Hepatocyte (in vitro differentiated cells): ENCODE measurements around the gene MAP3K5. TPM values are rescaled to one million over a fixed set of nuclear protein-coding genes. Genes with fewer than 3 reads are reported as not detected.

ENCODE experiments used
- DNase-seq: peaks from one replicate; pipeline ENCODE4 v3.0.0-alpha.2; 2016; ENCODE audit warnings: low spot score
- H2AFZ ChIP-seq: fragments of 200-600 bp; sonication (generic); 2 replicates; pipeline ENCODE4 v1.6.0; 2016; ENCODE audit warnings: antibody characterized with exemption, mild to moderate bottlenecking
- H3K27ac ChIP-seq: fragments of 200-600 bp; sonication (generic); 2 replicates; pipeline ENCODE4 v1.5.1; 2016; ENCODE audit warnings: mild to moderate bottlenecking
- H3K27me3 ChIP-seq: fragments of 200-600 bp; sonication (generic); 2 replicates; pipeline ENCODE4 v1.6.1; 2016
- H3K36me3 ChIP-seq: fragments of 200-600 bp; sonication (generic); replicated peaks from 2 replicates; pipeline ENCODE4 v1.5.1; 2016; ENCODE audit warnings: low read depth; ENCODE audit not compliant: insufficient read depth
- H3K4me1 ChIP-seq: fragments of 200-600 bp; sonication (generic); 2 replicates; pipeline ENCODE4 v1.5.1; 2016; ENCODE audit warnings: mild to moderate bottlenecking, moderate library complexity; ENCODE audit not compliant: insufficient read depth
- H3K4me2 ChIP-seq: fragments of 200-600 bp; sonication (generic); 2 replicates; pipeline ENCODE4 v1.6.0; 2016
- H3K4me3 ChIP-seq: fragments of 200-600 bp; sonication (generic); 2 replicates; pipeline ENCODE4 v1.5.1; 2016; ENCODE audit warnings: mild to moderate bottlenecking
- H3K79me2 ChIP-seq: fragments of 200-600 bp; sonication (generic); 2 replicates; pipeline ENCODE4 v1.6.0; 2017; ENCODE audit warnings: mild to moderate bottlenecking
- H3K9me2 ChIP-seq: fragments of 200-600 bp; sonication (generic); replicated peaks from 2 replicates; pipeline ENCODE4 v1.6.0; 2017; ENCODE audit warnings: mild to moderate bottlenecking; ENCODE audit not compliant: insufficient read depth
- H3K9me3 ChIP-seq: fragments of 200-600 bp; sonication (generic); 2 replicates; pipeline ENCODE4 v1.5.1; 2016; ENCODE audit warnings: low read depth, mild to moderate bottlenecking
- H4K20me1 ChIP-seq: fragments of 200-600 bp; sonication (generic); 2 replicates; pipeline ENCODE4 v1.6.0; 2016; ENCODE audit warnings: mild to moderate bottlenecking; ENCODE audit not compliant: insufficient read depth, poor library complexity, severe bottlenecking
- EZH2 ChIP-seq: fragments of 200-600 bp; sonication (generic); IDR thresholded peaks from 2 replicates; pipeline ENCODE4 v1.6.1; 2016; ENCODE audit warnings: antibody characterized with exemption, mild to moderate bottlenecking, borderline replicate concordance
- EZH2phosphoT487 ChIP-seq: fragments of 200-600 bp; sonication (generic); IDR thresholded peaks from one replicate; pipeline ENCODE4 v1.6.1; 2018; ENCODE audit warnings: antibody characterized with exemption, mild to moderate bottlenecking, low read depth, moderate library complexity; ENCODE audit not compliant: unreplicated experiment, severe bottlenecking
- WGBS: methylation state at CpG from one replicate; pipeline ENCODE4 v1.1.6; 2016; ENCODE audit warnings: low lambda C conversion rate; ENCODE audit errors: missing lambda C conversion rate; 5-methylcytosine and 5-hydroxymethylcytosine counted together
- polyA plus RNA-seq: library from polyadenylated mRNA; unstranded; fragments of >200 nt; fragmentation: Nextera tagmentation; extraction: Ambion mirVana; gene quantifications from 2 replicates; pipeline ENCODE4 v1.2.1, GENCODE V29; 2016
- total RNA-seq: library from RNA; depleted of rRNA; stranded (reverse); fragments of >200 nt; gene quantifications from 2 replicates; pipeline ENCODE4 v1.2.3, GENCODE V29; 2014
- TF ChIP-seq, protein P1 (sequence below): fragments of 200-600 bp; sonication (generic); IDR thresholded peaks from 2 replicates; pipeline ENCODE4 v1.5.1; 2016; ENCODE audit warnings: antibody characterized with exemption, mild to moderate bottlenecking; ENCODE audit not compliant: poor library complexity

The MAP3K5 gene
- total and polyA plus RNA-seq, 2 experiments from 2014 or later: 2.2 to 5.9 TPM

DNA sequence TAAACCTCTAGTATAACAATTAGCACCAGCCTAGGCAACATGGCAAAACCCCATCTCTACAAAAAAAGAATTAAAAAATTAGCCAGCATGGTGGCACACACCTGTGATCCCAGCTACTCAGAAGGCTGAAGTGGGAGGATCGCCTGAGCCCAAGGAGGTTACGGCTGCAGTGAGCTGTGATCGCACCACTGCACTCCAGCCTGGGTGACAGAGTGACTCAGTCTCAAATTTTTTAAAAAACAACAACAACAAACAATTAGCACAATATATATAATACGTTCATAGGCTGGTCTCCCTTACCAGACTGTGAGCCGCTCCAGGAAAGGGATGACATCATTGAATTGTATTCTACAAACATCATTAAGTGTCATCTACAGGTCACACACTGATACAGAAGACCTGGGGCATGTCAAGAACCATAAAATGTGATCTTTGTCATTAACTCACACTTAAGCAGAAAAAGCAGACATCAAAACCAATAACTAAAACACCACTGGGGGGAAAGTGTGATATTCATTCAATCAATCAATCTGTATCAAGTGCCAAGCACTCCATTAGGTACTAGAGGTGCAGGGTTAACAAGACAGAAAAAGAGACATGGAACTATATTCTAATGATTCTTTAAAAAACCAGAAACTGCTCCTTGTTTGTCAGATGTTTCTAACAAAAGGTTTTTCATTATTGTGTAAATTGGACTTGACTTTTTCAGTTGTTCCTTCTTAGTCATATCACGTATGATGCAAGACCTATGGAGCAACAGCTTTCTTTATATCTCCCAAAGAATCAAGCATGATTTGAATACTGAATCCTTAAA lies 17.8 kb downstream of the MAP3K5 start:
- Histone ChIP-seq H3K9me2 (no peaks in the 10 kb centered on the region), H3K4me1 (no peaks in the 10 kb centered on the region), H4K20me1 (no peaks in the 10 kb centered on the region), H3K9me3 (no peaks in the 10 kb centered on the region), H3K4me2 (no peak overlapping the region), H2AFZ (no peak overlapping the region), H3K36me3 (no peaks in the 10 kb centered on the region), H3K4me3 (no peak overlapping the region), H3K27ac (peak overlapping the region; percentile 33), H3K79me2 (no peaks in the 10 kb centered on the region), H3K27me3 (no peaks in the 10 kb centered on the region)
- 83% methylated on average over 6 of the region's 6 CpGs for WGBS
- no peak for DNase-seq
- TF ChIP-seq EZH2: no peak

DNA sequence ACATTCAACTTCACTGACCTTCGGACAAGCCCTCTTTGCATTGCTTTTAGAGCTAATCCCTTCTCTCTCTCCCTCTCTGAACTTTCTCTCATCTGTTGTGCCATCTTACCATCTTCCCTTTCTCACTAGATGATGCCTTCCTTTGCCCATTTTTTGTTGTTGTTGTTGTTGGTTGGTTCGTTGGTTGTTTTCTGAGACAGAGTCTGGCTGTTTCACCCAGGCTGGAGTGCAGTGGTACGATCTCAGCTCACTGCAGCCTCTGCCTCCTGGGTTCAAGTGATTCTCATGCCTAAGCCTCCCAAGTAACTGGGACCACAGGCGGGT lies 18.8 kb downstream of the MAP3K5 start:
- Histone ChIP-seq H3K4me1 (no peaks in the 10 kb centered on the region), H3K27me3 (no peaks in the 10 kb centered on the region), H3K36me3 (no peaks in the 10 kb centered on the region), H2AFZ (no peak overlapping the region), H4K20me1 (no peaks in the 10 kb centered on the region), H3K4me3 (no peak overlapping the region), H3K4me2 (no peak overlapping the region), H3K9me3 (no peaks in the 10 kb centered on the region), H3K79me2 (no peaks in the 10 kb centered on the region), H3K9me2 (no peaks in the 10 kb centered on the region), H3K27ac (peak overlapping the region; percentile 25)
- TF ChIP-seq, protein P1, sequence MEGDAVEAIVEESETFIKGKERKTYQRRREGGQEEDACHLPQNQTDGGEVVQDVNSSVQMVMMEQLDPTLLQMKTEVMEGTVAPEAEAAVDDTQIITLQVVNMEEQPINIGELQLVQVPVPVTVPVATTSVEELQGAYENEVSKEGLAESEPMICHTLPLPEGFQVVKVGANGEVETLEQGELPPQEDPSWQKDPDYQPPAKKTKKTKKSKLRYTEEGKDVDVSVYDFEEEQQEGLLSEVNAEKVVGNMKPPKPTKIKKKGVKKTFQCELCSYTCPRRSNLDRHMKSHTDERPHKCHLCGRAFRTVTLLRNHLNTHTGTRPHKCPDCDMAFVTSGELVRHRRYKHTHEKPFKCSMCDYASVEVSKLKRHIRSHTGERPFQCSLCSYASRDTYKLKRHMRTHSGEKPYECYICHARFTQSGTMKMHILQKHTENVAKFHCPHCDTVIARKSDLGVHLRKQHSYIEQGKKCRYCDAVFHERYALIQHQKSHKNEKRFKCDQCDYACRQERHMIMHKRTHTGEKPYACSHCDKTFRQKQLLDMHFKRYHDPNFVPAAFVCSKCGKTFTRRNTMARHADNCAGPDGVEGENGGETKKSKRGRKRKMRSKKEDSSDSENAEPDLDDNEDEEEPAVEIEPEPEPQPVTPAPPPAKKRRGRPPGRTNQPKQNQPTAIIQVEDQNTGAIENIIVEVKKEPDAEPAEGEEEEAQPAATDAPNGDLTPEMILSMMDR: no peak
- TF ChIP-seq EZH2 (no peak), EZH2phosphoT487 (no peak)
- DNase-seq: no peak
- WGBS: 87% methylated on average over 4 of the region's 4 CpGs

DNA sequence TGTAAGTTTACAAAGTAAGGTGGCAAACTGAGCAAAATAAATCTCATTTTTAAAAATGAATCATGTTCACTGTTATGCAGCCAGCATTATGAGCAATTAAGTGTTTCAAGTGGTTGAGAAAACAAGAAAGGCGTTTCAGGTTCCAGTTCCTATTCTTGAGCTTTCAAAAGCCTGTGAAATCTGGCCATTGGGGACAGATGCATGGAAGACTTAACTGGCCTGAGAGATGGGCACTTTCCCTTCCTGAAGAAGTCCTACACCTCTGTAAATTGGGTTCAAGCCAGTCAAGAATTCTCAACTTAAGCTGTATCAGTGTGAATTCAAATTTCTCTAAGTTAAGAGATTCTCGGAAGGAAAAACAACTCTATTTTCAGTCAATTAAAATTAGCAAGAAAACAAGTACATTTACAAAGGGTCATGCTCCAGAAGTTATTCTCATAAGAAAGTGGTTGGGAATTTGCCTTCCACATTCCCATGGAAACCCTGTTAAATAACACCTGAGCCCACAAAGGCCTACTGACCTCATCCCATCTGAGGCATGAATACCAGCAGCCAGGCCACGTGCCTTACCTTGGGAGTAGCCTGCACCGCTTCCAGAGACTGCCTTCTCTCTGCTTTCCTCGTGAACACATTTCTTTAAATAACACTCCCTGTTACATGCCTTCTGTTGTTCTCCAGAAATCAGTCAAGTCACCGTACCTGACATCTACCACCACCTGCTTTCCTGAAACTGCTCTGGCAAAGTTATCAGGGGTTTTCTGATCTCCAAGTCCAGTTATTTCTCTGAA lies 19.4 kb downstream of the MAP3K5 start:
- peak overlapping the region; percentile 25 for H3K27ac ChIP-seq
- H3K36me3 ChIP-seq: no peaks in the 10 kb centered on the region
- no peak overlapping the region for H3K4me3 ChIP-seq
- 75% methylated on average over 6 of the region's 6 CpGs for WGBS
- no peaks in the 10 kb centered on the region for H3K9me3 ChIP-seq
- TF ChIP-seq, protein P1: no peak
- TF ChIP-seq EZH2phosphoT487: no peak
- TF ChIP-seq EZH2: no peak
- H3K27me3 ChIP-seq: no peaks in the 10 kb centered on the region
- H3K79me2 ChIP-seq: no peaks in the 10 kb centered on the region
- no peak overlapping the region for H3K4me2 ChIP-seq
- no peak overlapping the region for H2AFZ ChIP-seq
- peak; percentile 28 for DNase-seq
- H3K4me1 ChIP-seq: no peaks in the 10 kb centered on the region
- H3K9me2 ChIP-seq: no peaks in the 10 kb centered on the region
- no peaks in the 10 kb centered on the region for H4K20me1 ChIP-seq

DNA sequence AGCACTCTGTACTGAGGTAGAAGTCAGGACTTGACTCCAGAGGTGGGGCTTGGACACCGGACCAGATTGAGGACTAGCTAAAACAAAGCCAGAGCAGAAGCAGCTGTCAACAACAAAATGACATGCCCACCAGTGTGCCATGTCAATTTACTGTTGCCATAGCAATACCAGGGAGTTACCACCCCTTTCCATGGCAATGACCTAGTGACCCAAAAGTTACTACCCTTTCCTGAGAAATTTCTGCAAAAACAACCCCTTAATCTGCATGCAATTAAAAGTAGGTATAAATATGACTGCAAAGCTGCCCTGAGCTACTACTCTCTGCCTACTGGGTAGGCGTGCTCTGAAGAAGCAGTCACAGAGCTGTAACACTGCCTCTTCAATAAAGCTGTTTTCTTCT lies 21.0 kb downstream of the MAP3K5 start:
- Histone ChIP-seq H3K27me3 (no peaks in the 10 kb centered on the region), H3K4me1 (no peaks in the 10 kb centered on the region), H2AFZ (no peak overlapping the region), H3K4me2 (no peak overlapping the region), H3K36me3 (no peaks in the 10 kb centered on the region), H3K9me2 (no peaks in the 10 kb centered on the region), H3K4me3 (no peak overlapping the region), H3K27ac (no peak overlapping the region), H4K20me1 (no peaks in the 10 kb centered on the region), H3K79me2 (no peaks in the 10 kb centered on the region), H3K9me3 (no peaks in the 10 kb centered on the region)
- TF ChIP-seq EZH2phosphoT487 (no peak), EZH2 (no peak)
- TF ChIP-seq, protein P1: no peak
- DNase-seq: no peak
- WGBS: 96% methylated on average over 2 of the region's 2 CpGs
